Muscle layer of colon (tissue), 2 donors: ENCODE results near the gene USP24.

Experiments
- H3K27ac ChIP-seq: one replicate; pipeline ENCODE4 v1.7.0; 2013; ENCODE audit warnings: low read depth, mild to moderate bottlenecking, low read length, moderate library complexity
- H3K27me3 ChIP-seq, 2 donors: one replicate each; pipeline ENCODE4 v1.7.0; 2013; ENCODE audit warnings: low read length in 2 of 2, mild to moderate bottlenecking in 2 of 2; ENCODE audit not compliant: insufficient read depth in 2 of 2, control insufficient read depth in 1 of 2
- H3K36me3 ChIP-seq: one replicate; pipeline ENCODE4 v1.7.0; 2013; ENCODE audit warnings: mild to moderate bottlenecking, low read length; ENCODE audit not compliant: insufficient read depth
- H3K4me1 ChIP-seq: one replicate; pipeline ENCODE4 v1.7.0; 2013; ENCODE audit warnings: mild to moderate bottlenecking, low read length; ENCODE audit not compliant: insufficient read depth
- H3K4me3 ChIP-seq, 2 donors: one replicate each; pipeline ENCODE4 v1.7.0; 2013; ENCODE audit warnings: low read length in 2 of 2, low read depth in 1 of 2, mild to moderate bottlenecking in 1 of 2, moderate library complexity in 1 of 2
- H3K9ac ChIP-seq: one replicate; pipeline ENCODE4 v1.7.0; 2013; ENCODE audit warnings: low read length
- H3K9me3 ChIP-seq: one replicate; pipeline ENCODE4 v1.7.0; 2013; ENCODE audit warnings: mild to moderate bottlenecking, low read length
- donor health status: abdominal sarcoma.
- donor health status: Adenocarcinoma of cecum.

Gene USP24, protein sequence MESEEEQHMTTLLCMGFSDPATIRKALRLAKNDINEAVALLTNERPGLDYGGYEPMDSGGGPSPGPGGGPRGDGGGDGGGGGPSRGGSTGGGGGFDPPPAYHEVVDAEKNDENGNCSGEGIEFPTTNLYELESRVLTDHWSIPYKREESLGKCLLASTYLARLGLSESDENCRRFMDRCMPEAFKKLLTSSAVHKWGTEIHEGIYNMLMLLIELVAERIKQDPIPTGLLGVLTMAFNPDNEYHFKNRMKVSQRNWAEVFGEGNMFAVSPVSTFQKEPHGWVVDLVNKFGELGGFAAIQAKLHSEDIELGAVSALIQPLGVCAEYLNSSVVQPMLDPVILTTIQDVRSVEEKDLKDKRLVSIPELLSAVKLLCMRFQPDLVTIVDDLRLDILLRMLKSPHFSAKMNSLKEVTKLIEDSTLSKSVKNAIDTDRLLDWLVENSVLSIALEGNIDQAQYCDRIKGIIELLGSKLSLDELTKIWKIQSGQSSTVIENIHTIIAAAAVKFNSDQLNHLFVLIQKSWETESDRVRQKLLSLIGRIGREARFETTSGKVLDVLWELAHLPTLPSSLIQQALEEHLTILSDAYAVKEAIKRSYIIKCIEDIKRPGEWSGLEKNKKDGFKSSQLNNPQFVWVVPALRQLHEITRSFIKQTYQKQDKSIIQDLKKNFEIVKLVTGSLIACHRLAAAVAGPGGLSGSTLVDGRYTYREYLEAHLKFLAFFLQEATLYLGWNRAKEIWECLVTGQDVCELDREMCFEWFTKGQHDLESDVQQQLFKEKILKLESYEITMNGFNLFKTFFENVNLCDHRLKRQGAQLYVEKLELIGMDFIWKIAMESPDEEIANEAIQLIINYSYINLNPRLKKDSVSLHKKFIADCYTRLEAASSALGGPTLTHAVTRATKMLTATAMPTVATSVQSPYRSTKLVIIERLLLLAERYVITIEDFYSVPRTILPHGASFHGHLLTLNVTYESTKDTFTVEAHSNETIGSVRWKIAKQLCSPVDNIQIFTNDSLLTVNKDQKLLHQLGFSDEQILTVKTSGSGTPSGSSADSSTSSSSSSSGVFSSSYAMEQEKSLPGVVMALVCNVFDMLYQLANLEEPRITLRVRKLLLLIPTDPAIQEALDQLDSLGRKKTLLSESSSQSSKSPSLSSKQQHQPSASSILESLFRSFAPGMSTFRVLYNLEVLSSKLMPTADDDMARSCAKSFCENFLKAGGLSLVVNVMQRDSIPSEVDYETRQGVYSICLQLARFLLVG (N-terminal part only)

DNA sequence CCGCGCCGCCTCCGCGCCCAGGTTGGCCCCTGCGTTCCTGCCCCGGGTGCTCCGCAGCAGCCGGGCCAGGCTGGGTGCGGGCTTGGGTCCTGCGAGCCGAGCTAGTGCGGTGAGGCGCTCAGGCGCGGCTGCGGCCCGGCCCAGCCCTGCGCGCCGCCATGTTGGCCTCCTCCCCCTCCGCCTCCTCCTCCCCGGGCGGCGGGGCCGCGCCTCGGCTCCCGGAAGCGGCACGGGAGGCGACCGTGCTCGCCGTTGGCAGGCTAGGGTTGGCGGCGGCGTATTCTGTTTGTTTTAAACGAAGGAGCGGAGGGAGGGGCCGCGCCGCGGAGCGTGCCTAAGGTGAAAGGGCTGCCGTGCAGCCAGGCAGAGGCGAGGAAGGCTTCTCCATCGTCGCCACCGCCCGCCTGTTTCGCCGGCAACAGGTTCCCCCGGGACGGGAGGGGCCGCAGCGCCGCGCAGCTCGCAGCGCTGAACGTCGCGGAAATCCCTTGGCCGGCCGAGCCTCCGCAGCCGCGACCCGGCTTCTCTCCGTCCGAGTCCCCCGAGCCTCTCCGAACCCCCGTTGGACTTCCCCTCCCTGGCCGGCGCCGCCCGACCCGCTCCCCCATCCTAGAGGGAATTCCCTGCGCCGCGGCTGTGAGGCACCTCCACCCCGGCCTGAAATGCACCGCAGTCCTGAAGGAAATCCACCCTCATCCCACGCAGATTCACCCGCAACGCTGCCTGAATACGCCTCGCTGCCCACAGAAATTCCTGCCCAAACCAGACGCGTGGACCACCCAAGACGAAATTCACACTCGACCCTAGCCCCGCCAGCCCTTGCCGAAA, at the start of gene USP24:
TSS of gene USP24 (minus strand) at position 171 of the 828 bp plus-strand sequence. CDS start 251 bp downstream, outside the sequence.
- Histone ChIP-seq H3K9me3 (no peaks in the 10 kb centered on the region), H3K27me3 (no peaks in the 10 kb centered on the region), H3K9ac (peak within 1 kb of the TSS; percentile 82), H3K36me3 (no peaks in the 10 kb centered on the region), H3K27ac (peak within 1 kb of the TSS; percentile 89), H3K4me1 (peaks cover 42% of the 10 kb centered on the region), H3K4me3 (peak within 1 kb of the TSS; percentile 86 to 93)

DNA sequence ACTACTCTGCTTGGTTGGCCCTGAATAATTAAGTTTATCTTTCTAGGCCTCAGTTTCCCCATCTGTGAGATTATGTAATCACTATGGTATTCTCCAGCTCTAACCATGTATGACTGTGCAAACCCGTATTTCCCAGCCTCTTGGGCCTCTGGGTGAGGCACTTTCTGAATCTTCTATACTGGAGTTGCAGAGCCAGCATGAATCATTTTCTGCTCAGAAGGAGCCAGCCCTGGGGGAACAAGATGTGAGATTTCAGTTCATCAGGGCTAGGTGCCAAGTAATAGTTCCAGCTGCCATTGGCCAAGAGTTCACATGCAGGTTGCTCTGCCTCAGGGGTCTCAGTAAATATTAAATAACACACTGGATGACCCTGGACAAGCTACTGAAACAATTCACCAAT, 47.7 kb upstream of the USP24 start:
- Histone ChIP-seq H3K36me3 (no peaks in the 10 kb centered on the region), H3K4me3 (no peak overlapping the region)

DNA sequence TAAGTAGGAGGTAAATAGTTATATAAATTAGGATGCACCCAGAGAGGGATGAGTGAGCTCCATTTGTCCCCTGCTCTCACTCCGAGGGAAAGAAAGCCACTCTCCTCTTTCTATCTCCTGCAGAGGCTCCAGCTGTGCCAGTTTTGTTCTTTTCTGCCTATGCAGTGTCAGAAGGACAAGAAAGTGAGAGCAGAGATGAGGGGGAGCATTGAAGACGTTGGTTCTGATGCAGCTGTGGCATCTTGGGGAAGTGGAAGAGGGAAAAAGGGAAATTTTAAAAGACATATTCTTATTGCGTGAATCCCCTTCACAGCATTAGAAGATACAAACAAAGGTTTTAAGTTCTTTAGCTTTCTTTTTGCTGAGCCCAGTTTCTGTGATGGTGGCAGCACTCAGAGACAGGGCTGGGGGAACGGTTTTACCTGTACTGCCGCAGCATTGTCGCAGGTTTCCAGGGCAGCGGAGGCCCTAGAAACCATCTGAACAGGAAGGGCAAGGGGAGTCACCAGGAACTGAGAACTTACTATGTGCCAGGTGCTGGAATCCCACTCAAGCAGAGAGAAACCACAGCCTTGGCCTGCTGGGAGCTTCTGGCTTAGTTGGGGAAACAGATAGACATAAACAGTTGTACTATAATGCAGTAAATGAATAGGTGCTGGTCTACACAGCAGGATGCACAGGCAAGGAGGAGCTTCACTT, 44.9 kb upstream of the USP24 start:
- Histone ChIP-seq H3K9ac (no peak overlapping the region), H3K4me3 (no peak overlapping the region), H3K4me1 (no peaks in the 10 kb centered on the region), H3K27me3 (no peaks in the 10 kb centered on the region), H3K27ac (no peak overlapping the region), H3K9me3 (no peaks in the 10 kb centered on the region), H3K36me3 (no peaks in the 10 kb centered on the region)

More for the DNA sequence above, 47.7 kb upstream of the USP24 start:
- H3K27me3 ChIP-seq, result no peaks in the 10 kb centered on the region
- no peaks in the 10 kb centered on the region for H3K9me3 ChIP-seq
- no peak overlapping the region for H3K9ac ChIP-seq
- H3K27ac ChIP-seq, result no peak overlapping the region
- no peaks in the 10 kb centered on the region for H3K4me1 ChIP-seq

DNA sequence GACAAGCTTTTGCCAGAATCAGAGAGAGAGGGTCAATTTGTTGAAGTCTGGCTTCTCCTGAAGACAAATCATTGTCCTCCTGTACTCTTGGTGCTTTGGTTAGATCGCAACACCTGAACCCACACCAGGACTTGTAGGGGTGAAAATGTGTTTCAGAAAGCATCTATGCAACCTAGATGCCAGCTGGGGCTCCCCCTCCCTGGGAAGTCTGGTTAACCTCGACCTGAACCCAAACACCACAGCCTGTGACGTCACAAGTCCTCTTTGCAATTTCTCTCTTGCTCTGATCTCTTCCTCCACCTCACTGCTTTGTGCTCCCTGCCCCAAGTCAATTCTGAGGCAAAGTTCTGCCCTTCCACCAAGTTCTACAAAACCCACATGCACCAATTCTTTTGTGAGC, 42.8 kb upstream of the USP24 start:
- Histone ChIP-seq H3K9ac (no peak overlapping the region), H3K4me3 (no peak overlapping the region), H3K36me3 (no peaks in the 10 kb centered on the region), H3K9me3 (no peaks in the 10 kb centered on the region), H3K27me3 (no peaks in the 10 kb centered on the region), H3K4me1 (no peaks in the 10 kb centered on the region), H3K27ac (no peak overlapping the region)

DNA sequence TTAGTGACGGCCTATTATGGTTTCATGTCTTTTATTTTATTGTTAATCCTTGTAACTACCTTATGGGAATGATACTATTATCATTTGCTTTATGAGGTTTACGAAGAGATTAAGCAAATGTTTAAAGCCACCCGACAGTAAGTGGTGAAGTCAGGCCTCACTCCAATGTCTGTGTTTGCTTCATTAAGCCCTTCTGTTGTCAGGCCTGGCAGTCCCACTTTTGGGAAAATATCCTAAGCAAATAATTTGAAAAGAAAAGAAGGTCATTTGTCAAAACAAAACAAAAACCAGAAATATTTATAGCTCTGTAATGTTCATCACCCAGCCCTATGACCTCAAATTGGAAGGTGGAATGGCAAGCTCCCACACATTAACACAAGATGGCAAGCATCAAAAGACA, 40.7 kb upstream of the USP24 start:
- Histone ChIP-seq H3K27me3 (no peaks in the 10 kb centered on the region), H3K36me3 (no peaks in the 10 kb centered on the region), H3K9ac (no peak overlapping the region), H3K4me3 (no peak overlapping the region), H3K4me1 (no peaks in the 10 kb centered on the region), H3K27ac (no peak overlapping the region), H3K9me3 (no peaks in the 10 kb centered on the region)

DNA sequence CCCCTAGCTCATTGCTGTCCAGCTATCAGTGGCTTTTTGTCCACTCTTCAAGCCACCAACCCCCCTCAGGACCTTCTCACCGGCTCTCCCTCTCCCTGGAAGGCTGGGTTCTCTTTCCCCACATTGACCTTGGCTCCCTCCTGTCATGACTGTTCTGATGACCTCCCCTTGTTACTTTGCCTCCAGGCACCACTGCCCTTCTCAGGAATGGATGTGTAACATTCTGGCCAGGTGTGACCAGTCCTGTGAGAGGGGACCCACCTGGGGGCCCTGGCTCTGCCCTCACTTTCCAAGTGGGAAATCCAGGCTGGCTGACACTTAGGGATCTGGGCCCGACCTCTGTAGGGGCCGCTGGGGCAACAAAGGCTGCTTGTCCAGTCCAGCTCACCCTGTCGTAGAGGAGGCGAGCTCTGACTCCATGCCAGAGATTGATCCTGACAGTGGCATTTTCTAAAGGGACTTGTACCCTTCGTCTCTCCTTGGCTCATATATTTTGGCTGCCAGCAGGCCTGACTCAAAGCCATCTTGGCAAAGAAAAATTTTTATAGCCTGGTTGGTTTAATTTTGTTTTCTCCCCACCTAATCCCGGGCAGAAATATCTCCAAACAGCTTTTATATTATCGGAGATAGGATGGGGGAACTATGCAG, 37.9 kb upstream of the USP24 start:
- no peaks in the 10 kb centered on the region for H3K4me1 ChIP-seq
- no peaks in the 10 kb centered on the region for H3K9me3 ChIP-seq
- no peaks in the 10 kb centered on the region for H3K27me3 ChIP-seq
- no peak overlapping the region for H3K9ac ChIP-seq
- no peak overlapping the region for H3K4me3 ChIP-seq
- H3K36me3 ChIP-seq, result no peaks in the 10 kb centered on the region
- no peak overlapping the region for H3K27ac ChIP-seq

DNA sequence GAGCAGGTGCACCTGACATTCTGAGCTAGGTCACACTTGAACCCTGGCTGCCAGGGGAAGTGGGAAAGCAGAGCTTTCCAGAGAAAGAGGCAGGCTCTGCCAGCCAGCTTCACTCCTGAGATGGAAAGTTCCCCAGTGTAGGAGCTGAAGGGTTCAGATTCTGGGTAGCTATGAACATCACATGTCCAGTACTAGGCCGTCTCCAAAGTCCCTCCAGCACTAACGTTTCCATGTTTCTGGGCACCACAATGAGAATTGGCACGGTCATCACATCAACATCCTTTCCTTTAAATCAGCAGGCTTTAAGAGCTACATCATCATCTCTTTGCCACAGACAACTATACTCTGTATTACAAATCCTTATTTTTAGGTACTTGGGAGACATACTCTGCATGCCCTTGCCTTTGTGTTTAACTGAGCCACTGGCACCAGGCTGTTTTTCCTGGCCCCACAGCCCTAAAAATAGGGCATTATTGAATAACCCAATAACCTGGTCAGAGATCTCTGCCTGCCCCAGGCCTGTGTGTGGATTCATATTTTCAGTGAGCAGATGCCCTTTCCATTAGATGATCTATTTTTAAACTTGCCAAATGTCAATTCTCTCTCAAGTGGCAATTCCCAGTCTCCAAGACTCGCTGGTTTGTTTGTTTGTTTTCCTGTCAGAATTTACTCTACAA, 35.4 kb upstream of the USP24 start:
- no peak overlapping the region for H3K27ac ChIP-seq
- no peaks in the 10 kb centered on the region for H3K9me3 ChIP-seq
- H3K9ac ChIP-seq, result no peak overlapping the region
- no peak overlapping the region for H3K4me3 ChIP-seq
- H3K36me3 ChIP-seq, result no peaks in the 10 kb centered on the region
- no peaks in the 10 kb centered on the region for H3K27me3 ChIP-seq
- no peaks in the 10 kb centered on the region for H3K4me1 ChIP-seq

DNA sequence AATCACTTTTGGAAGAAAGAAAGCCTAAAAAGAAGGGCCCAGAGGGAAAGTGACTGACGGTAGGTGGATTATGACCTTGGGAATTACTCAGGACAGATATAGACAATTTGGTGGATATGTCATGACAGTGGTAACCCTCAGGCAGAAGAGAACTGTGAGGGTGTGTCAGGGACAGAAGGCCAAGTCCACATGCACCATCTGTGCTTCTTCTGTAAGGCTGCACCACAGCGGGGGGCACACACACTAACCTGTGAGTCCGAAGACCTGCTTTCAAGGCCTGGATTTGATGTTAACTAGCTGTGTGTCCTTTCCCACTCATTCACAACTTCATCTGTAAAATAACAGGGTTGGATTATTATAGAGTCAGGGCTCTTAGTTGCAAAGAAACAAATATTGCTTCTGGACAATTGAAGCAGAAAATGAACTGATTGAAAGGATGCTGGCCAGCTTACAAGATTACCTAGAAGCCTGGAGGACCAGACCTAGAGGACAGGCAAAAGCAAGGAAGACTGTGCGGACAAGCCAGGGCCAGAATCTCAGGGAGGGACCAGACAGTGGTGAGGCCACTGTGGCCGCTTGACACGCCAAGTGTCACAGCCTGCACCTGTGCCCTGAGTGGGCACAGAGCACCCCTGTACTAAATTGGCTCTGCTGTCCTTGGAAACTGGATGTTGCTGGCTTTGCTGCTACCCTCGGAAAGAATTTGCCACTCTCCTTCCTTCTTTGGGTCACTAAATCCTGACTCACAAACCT, 34.7 kb upstream of the USP24 start:
- H3K27me3 ChIP-seq, result no peaks in the 10 kb centered on the region
- no peaks in the 10 kb centered on the region for H3K9me3 ChIP-seq
- no peak overlapping the region for H3K9ac ChIP-seq
- no peak overlapping the region for H3K27ac ChIP-seq
- no peaks in the 10 kb centered on the region for H3K4me1 ChIP-seq
- H3K36me3 ChIP-seq, result no peaks in the 10 kb centered on the region
- H3K4me3 ChIP-seq, result no peak overlapping the region

DNA sequence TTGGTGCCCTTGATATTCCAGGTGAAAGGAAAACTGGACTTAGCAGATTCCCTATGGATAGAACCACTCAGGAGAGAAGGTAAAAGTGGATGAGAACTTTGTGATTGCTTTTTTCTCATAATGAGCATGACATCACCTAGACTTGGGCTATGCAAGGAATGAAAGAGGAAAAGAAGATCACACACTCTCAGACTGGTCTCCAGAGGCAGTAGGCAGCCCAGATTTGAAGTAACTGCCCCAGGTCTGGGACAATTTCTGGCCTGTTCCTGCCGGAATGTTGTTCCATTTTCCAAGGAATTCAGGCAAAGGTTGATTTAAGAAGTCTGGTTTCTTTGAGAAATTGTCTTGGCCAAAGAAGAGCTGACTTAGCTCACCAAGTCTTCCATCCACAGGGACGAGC, 31.7 kb upstream of the USP24 start:
- no peak overlapping the region for H3K9ac ChIP-seq
- H3K4me3 ChIP-seq, result no peak overlapping the region
- H3K27ac ChIP-seq, result no peak overlapping the region
- no peaks in the 10 kb centered on the region for H3K27me3 ChIP-seq
- H3K9me3 ChIP-seq, result no peaks in the 10 kb centered on the region
- H3K36me3 ChIP-seq, result no peaks in the 10 kb centered on the region
- H3K4me1 ChIP-seq, result no peaks in the 10 kb centered on the region
